Daoy (cell line): ENCODE measurements around the gene STAMBP. TPM values are rescaled to one million over a fixed set of nuclear protein-coding genes. Genes with fewer than 3 reads are reported as not detected.

Source experiments
- total RNA-seq: library from RNA; depleted of rRNA; stranded (reverse); fragments of >200 nt; shearing (Covaris generic); gene quantifications from 2 replicates; pipeline ENCODE4 v1.2.3, GENCODE V29; 2014; rRNA removed

STAMBP gene
- total RNA-seq, 1 experiment from 2014 or later = 37.9 TPM

Other genes with a start within 250 kb of the STAMBP start
- gene NAT8, start 186.5 kb upstream of the STAMBP start, total RNA-seq = not detected in 2 replicates
- 167 and 206 TPM in 2 replicates for gene TPRKB, start 91.6 kb upstream of the STAMBP start, total RNA-seq
- 43.2 and 52.7 TPM in 2 replicates for gene DUSP11, start 48.9 kb upstream of the STAMBP start, total RNA-seq
- under 0.01 TPM in 1 of 2 replicates, not detected in the other for gene C2orf78, start 44.8 kb upstream of the STAMBP start, total RNA-seq
- gene ACTG2, start 64.0 kb downstream of the STAMBP start, total RNA-seq = 0.18 and 0.74 TPM in 2 replicates
- 52.2 and 63.4 TPM in 2 replicates for gene DGUOK, start 97.9 kb downstream of the STAMBP start, total RNA-seq
- 2.2 and 2.9 TPM in 2 replicates for gene TET3, start 155.9 kb downstream of the STAMBP start, total RNA-seq